ENCODE data around the gene SYDE2.
"Not testable (repeated sequence)": the region's sequence is repeated elsewhere in the genome, so short reads cannot be mapped to it uniquely, and the experiment has no call there.

The SYDE2 gene

GRCh38 chr1:85208488-85208887, 7.7 kb upstream of the SYDE2 start:
- no peak for DNase-seq (ENCODE audit: low spot score)

- no peak for DNase-seq (ENCODE audit: low spot score)
Measured at GRCh38 chr1:85203573-85204171, 2.9 kb upstream of the SYDE2 start.

- DNase-seq (ENCODE audit: low spot score), result no peak
Measured at GRCh38 chr1:85202864-85203255, 2.0 kb upstream of the SYDE2 start.

- no peak for DNase-seq (ENCODE audit: low spot score)
Measured at GRCh38 chr1:85202092-85202863, 1.5 kb upstream of the SYDE2 start.

GRCh38 chr1:85201340-85202091, 700 bp upstream of the SYDE2 start:
- peak; percentile 5 for DNase-seq (ENCODE audit: low spot score)

- DNase-seq (ENCODE audit: low spot score), result no peak
Measured at GRCh38 chr1:85199667-85200462, 951 bp downstream of the SYDE2 start.

- no peak for DNase-seq (ENCODE audit: low spot score)
Measured at GRCh38 chr1:85198864-85199263, 2.0 kb downstream of the SYDE2 start.

GRCh38 chr1:85196358-85196757, 4.5 kb downstream of the SYDE2 start:
- no peak for DNase-seq (ENCODE audit: low spot score)

- no peak for DNase-seq (ENCODE audit: low spot score)
Measured at GRCh38 chr1:85195703-85196102, 5.1 kb downstream of the SYDE2 start.

GRCh38 chr1:85192129-85192528, 8.7 kb downstream of the SYDE2 start:
- not testable (repeated sequence) for DNase-seq (ENCODE audit: low spot score)

GRCh38 chr1:85189120-85189519, 11.7 kb downstream of the SYDE2 start:
- DNase-seq (ENCODE audit: low spot score), result no peak

GRCh38 chr1:85188530-85188929, 12.3 kb downstream of the SYDE2 start:
- DNase-seq (ENCODE audit: low spot score), result no peak

GRCh38 chr1:85187021-85187420, 13.8 kb downstream of the SYDE2 start:
- DNase-seq (ENCODE audit: low spot score), result not testable (repeated sequence)

- no peak for DNase-seq (ENCODE audit: low spot score)
Measured at GRCh38 chr1:85184245-85184644, 16.6 kb downstream of the SYDE2 start.

- no peak for DNase-seq (ENCODE audit: low spot score)
Measured at GRCh38 chr1:85182700-85183099, 18.1 kb downstream of the SYDE2 start.

- DNase-seq (ENCODE audit: low spot score), result no peak
Measured at GRCh38 chr1:85180869-85181268, 19.9 kb downstream of the SYDE2 start.

- no peak for DNase-seq (ENCODE audit: low spot score)
Measured at GRCh38 chr1:85179522-85179921, 21.3 kb downstream of the SYDE2 start.

- DNase-seq (ENCODE audit: low spot score), result no peak
Measured at GRCh38 chr1:85178396-85178795, 22.4 kb downstream of the SYDE2 start.

GRCh38 chr1:85174503-85174902, 26.3 kb downstream of the SYDE2 start:
- DNase-seq (ENCODE audit: low spot score), result no peak

- DNase-seq (ENCODE audit: low spot score), result no peak
Measured at GRCh38 chr1:85172684-85173337, 28.0 kb downstream of the SYDE2 start.

GRCh38 chr1:85171721-85172120, 29.1 kb downstream of the SYDE2 start:
- no peak for DNase-seq (ENCODE audit: low spot score)

- no peak for DNase-seq (ENCODE audit: low spot score)
Measured at GRCh38 chr1:85168884-85169283, 31.9 kb downstream of the SYDE2 start.
